ENCODE data around the gene LSAMP.

The LSAMP gene

GRCh38 chr3:116084999-116085791, 360.1 kb downstream of the LSAMP start:
- TF ChIP-seq EZH2 (IDR thresholded peaks at IDR 0.05; ENCODE audit: borderline replicate concordance, low read depth, low read length, severe bottlenecking) (no peak), CTCF (IDR thresholded peaks at IDR 0.05; ENCODE audit: borderline replicate concordance, extremely low read depth, low read length, poor library complexity, severe bottlenecking) (no peak)
- Histone ChIP-seq H3K4me3 (ENCODE audit: low read depth in 1 of 2, low read length in 2 of 2) (no peak overlapping the region), H3K4me1 (ENCODE audit: insufficient read depth, low read length) (no peaks in the 10 kb centered on the region), H3K4me2 (ENCODE audit: insufficient read depth, low read length) (no peak overlapping the region), H3K36me3 (ENCODE audit: insufficient read depth, low read length) (no peaks in the 10 kb centered on the region), H2AFZ (ENCODE audit: low read depth, low read length) (no peak overlapping the region), H3K27ac (ENCODE audit: low read length) (no peak overlapping the region), H4K20me1 (ENCODE audit: insufficient read depth, low read length) (no peaks in the 10 kb centered on the region), H3K27me3 (ENCODE audit: insufficient read depth, low read length, poor library complexity) (no peaks in the 10 kb centered on the region), H3K9me3 (ENCODE audit: insufficient read depth, low read length, severe bottlenecking) (no peaks in the 10 kb centered on the region), H3K9ac (ENCODE audit: low read depth, low read length) (no peak overlapping the region), H3K79me2 (ENCODE audit: insufficient read depth, low read length) (no peaks in the 10 kb centered on the region)
- DNase-seq, result no peak
- ATAC-seq (ENCODE audit: insufficient read depth, low read depth), result no peak

- no peak overlapping the region for H2AFZ ChIP-seq (ENCODE audit: low read depth, low read length)
- H3K4me3 ChIP-seq (ENCODE audit: low read depth in 1 of 2, low read length in 2 of 2), result no peak overlapping the region
- no peak for TF ChIP-seq EZH2 (IDR thresholded peaks at IDR 0.05; ENCODE audit: borderline replicate concordance, low read depth, low read length, severe bottlenecking)
- TF ChIP-seq CTCF (IDR thresholded peaks at IDR 0.05; ENCODE audit: borderline replicate concordance, extremely low read depth, low read length, poor library complexity, severe bottlenecking), result no peak
- no peak for DNase-seq
- no peaks in the 10 kb centered on the region for H3K79me2 ChIP-seq (ENCODE audit: insufficient read depth, low read length)
- no peak overlapping the region for H3K27ac ChIP-seq (ENCODE audit: low read length)
- no peaks in the 10 kb centered on the region for H3K27me3 ChIP-seq (ENCODE audit: insufficient read depth, low read length, poor library complexity)
- no peaks in the 10 kb centered on the region for H3K4me1 ChIP-seq (ENCODE audit: insufficient read depth, low read length)
- no peak overlapping the region for H3K4me2 ChIP-seq (ENCODE audit: insufficient read depth, low read length)
- H3K36me3 ChIP-seq (ENCODE audit: insufficient read depth, low read length), result no peaks in the 10 kb centered on the region
- H3K9me3 ChIP-seq (ENCODE audit: insufficient read depth, low read length, severe bottlenecking), result no peaks in the 10 kb centered on the region
- no peak for ATAC-seq (ENCODE audit: insufficient read depth, low read depth)
- H4K20me1 ChIP-seq (ENCODE audit: insufficient read depth, low read length), result no peaks in the 10 kb centered on the region
- no peak overlapping the region for H3K9ac ChIP-seq (ENCODE audit: low read depth, low read length)
Measured at GRCh38 chr3:116083683-116084082, 361.6 kb downstream of the LSAMP start.

GRCh38 chr3:116078561-116078960, 366.7 kb downstream of the LSAMP start:
- no peak for TF ChIP-seq EZH2 (IDR thresholded peaks at IDR 0.05; ENCODE audit: borderline replicate concordance, low read depth, low read length, severe bottlenecking)
- TF ChIP-seq CTCF (IDR thresholded peaks at IDR 0.05; ENCODE audit: borderline replicate concordance, extremely low read depth, low read length, poor library complexity, severe bottlenecking), result no peak
- Histone ChIP-seq H3K4me3 (ENCODE audit: low read depth in 1 of 2, low read length in 2 of 2) (no peak overlapping the region), H3K27me3 (ENCODE audit: insufficient read depth, low read length, poor library complexity) (no peaks in the 10 kb centered on the region), H3K4me2 (ENCODE audit: insufficient read depth, low read length) (no peak overlapping the region), H3K79me2 (ENCODE audit: insufficient read depth, low read length) (no peaks in the 10 kb centered on the region), H3K36me3 (ENCODE audit: insufficient read depth, low read length) (no peaks in the 10 kb centered on the region), H3K27ac (ENCODE audit: low read length) (no peak overlapping the region), H3K9me3 (ENCODE audit: insufficient read depth, low read length, severe bottlenecking) (no peaks in the 10 kb centered on the region), H3K9ac (ENCODE audit: low read depth, low read length) (no peak overlapping the region), H2AFZ (ENCODE audit: low read depth, low read length) (no peak overlapping the region), H3K4me1 (ENCODE audit: insufficient read depth, low read length) (no peaks in the 10 kb centered on the region), H4K20me1 (ENCODE audit: insufficient read depth, low read length) (no peaks in the 10 kb centered on the region)
- ATAC-seq (ENCODE audit: insufficient read depth, low read depth) (no peak), DNase-seq (no peak)

All from DND-41 (cell line).